ENCODE results near the gene ARIH2.

The ARIH2 gene

Small RNA genes lying within 50 kb of the gene (small RNA-seq; reads per million reads assigned to genes)
- gene MIR191: 396 to 1,795 reads per million in 2 experiments
- gene MIR425: 9.0 to 86.9 reads per million in 2 experiments

All from SK-N-DZ (cell line).